Stimulated activated naive B cell treated with anti-CD40 and anti-IgM and Interleukin-4, amounts not matched to agents 10 μg/mL and 1 μg/mL and 100 μg/mL, for 72 hours (primary cell): ENCODE data around the gene FZD7.

Experiments used
- ATAC-seq, 2 donors: fragments of 150-1000 bp; cut with Tn5 transposase; replicated peaks; 2 replicates each; pipeline ENCODE4 v1.10.0; 2021; ENCODE audit warnings: moderate library complexity in 1 of 2
- DNase-seq: peaks from one replicate; pipeline ENCODE4 v3.0.0; 2021
- H3K27ac Mint-ChIP-seq: one replicate; pipeline ENCODE4 v1.8.0; 2022; ENCODE audit warnings: mild to moderate bottlenecking, mixed read lengths
- H3K27me3 Mint-ChIP-seq, 2 donors: one replicate each; pipeline ENCODE4 v1.8.0; 2022; ENCODE audit warnings: mixed read lengths in 2 of 2
- H3K36me3 Mint-ChIP-seq, 2 donors: one replicate each; pipeline ENCODE4 v1.8.0; 2022; ENCODE audit warnings: mixed read lengths in 2 of 2, mild to moderate bottlenecking in 1 of 2
- H3K4me1 Mint-ChIP-seq, 2 donors: one replicate each; pipeline ENCODE4 v1.8.0; 2022; ENCODE audit warnings: mixed read lengths in 2 of 2, mild to moderate bottlenecking in 1 of 2
- H3K4me3 Mint-ChIP-seq, 2 donors: one replicate each; pipeline ENCODE4 v1.8.0; 2022; ENCODE audit warnings: mild to moderate bottlenecking in 2 of 2, mixed read lengths in 2 of 2, moderate library complexity in 1 of 2
- H3K9me3 Mint-ChIP-seq, 2 donors: one replicate each; pipeline ENCODE4 v1.8.0; 2022; ENCODE audit warnings: mixed read lengths in 2 of 2, mild to moderate bottlenecking in 1 of 2

The FZD7 gene

GRCh38 chr2:202002381-202002780, 31.3 kb upstream of the FZD7 start:
- Mint-ChIP-seq H3K36me3 (no peaks in the 10 kb centered on the region), H3K4me3 (no peak overlapping the region), H3K4me1 (peaks cover 15 to 23% of the 10 kb centered on the region in 2 donors), H3K27ac (no peak overlapping the region), H3K27me3 (no peaks in the 10 kb centered on the region), H3K9me3 (no peaks in the 10 kb centered on the region)
- ATAC-seq (no peak), DNase-seq (no peak)

- peak; percentile 17 for DNase-seq
- peak; percentile 73 to 86 for ATAC-seq
- Mint-ChIP-seq H3K4me1 (peaks cover 15 to 23% of the 10 kb centered on the region in 2 donors), H3K9me3 (peaks cover 0 to 1% of the 10 kb centered on the region in 2 donors), H3K27me3 (peaks cover 0 to 8% of the 10 kb centered on the region in 2 donors), H3K27ac (peak overlapping the region; percentile 37), H3K36me3 (no peaks in the 10 kb centered on the region), H3K4me3 (peak overlapping the region; percentile 39 to 43)
Measured at GRCh38 chr2:202005272-202005887, 28.3 kb upstream of the FZD7 start.

- Mint-ChIP-seq H3K27me3 (peaks cover 3 to 12% of the 10 kb centered on the region in 2 donors), H3K4me3 (no peak overlapping the region)
Measured at GRCh38 chr2:202006301-202006700, 27.4 kb upstream of the FZD7 start.

GRCh38 chr2:202007015-202007982, 26.4 kb upstream of the FZD7 start:
- ATAC-seq (no peak), DNase-seq (no peak)
- no peak overlapping the region for H3K4me3 Mint-ChIP-seq
- H3K27me3 Mint-ChIP-seq = peaks cover 5 to 20% of the 10 kb centered on the region in 2 donors
- H3K9me3 Mint-ChIP-seq = peaks cover 0 to 1% of the 10 kb centered on the region in 2 donors
- no peak overlapping the region for H3K27ac Mint-ChIP-seq
- H3K4me1 Mint-ChIP-seq = peaks cover 15 to 23% of the 10 kb centered on the region in 2 donors
- H3K36me3 Mint-ChIP-seq = no peaks in the 10 kb centered on the region

More at GRCh38 chr2:202006301-202006700, 27.4 kb upstream of the FZD7 start:
- ATAC-seq (peak in 1 of 2 donors; percentile 32), DNase-seq (no peak)
- peaks cover 0 to 1% of the 10 kb centered on the region in 2 donors for H3K9me3 Mint-ChIP-seq
- H3K36me3 Mint-ChIP-seq = no peaks in the 10 kb centered on the region
- H3K27ac Mint-ChIP-seq = peak overlapping the region; percentile 52
- H3K4me1 Mint-ChIP-seq = peaks cover 15 to 23% of the 10 kb centered on the region in 2 donors

GRCh38 chr2:202007983-202008354, 25.7 kb upstream of the FZD7 start:
- ATAC-seq (no peak), DNase-seq (no peak)
- no peak overlapping the region for H3K4me3 Mint-ChIP-seq
- no peaks in the 10 kb centered on the region for H3K36me3 Mint-ChIP-seq
- peaks cover 15 to 23% of the 10 kb centered on the region in 2 donors for H3K4me1 Mint-ChIP-seq
- H3K27ac Mint-ChIP-seq = no peak overlapping the region
- H3K9me3 Mint-ChIP-seq = peaks cover 0 to 1% of the 10 kb centered on the region in 2 donors
- H3K27me3 Mint-ChIP-seq = peaks cover 9 to 25% of the 10 kb centered on the region in 2 donors

- Mint-ChIP-seq H3K9me3 (peaks cover 0 to 1% of the 10 kb centered on the region in 2 donors), H3K4me1 (peaks cover 13 to 19% of the 10 kb centered on the region in 2 donors), H3K27ac (no peak overlapping the region), H3K4me3 (no peak overlapping the region), H3K36me3 (no peaks in the 10 kb centered on the region), H3K27me3 (peaks cover 14 to 32% of the 10 kb centered on the region in 2 donors)
- DNase-seq = no peak
- ATAC-seq = no peak
Measured at GRCh38 chr2:202009019-202009481, 24.6 kb upstream of the FZD7 start.

- Mint-ChIP-seq H3K36me3 (no peaks in the 10 kb centered on the region), H3K27ac (no peak overlapping the region), H3K4me3 (no peak overlapping the region), H3K4me1 (peaks cover 13 to 19% of the 10 kb centered on the region in 2 donors), H3K27me3 (peaks cover 17 to 37% of the 10 kb centered on the region in 2 donors), H3K9me3 (peaks cover 0 to 1% of the 10 kb centered on the region in 2 donors)
- ATAC-seq (no peak), DNase-seq (no peak)
Measured at GRCh38 chr2:202009581-202009980, 24.1 kb upstream of the FZD7 start.

GRCh38 chr2:202014318-202014717, 19.3 kb upstream of the FZD7 start:
- Mint-ChIP-seq H3K4me3 (no peak overlapping the region), H3K9me3 (peaks cover 0 to 1% of the 10 kb centered on the region in 2 donors), H3K36me3 (no peaks in the 10 kb centered on the region), H3K27me3 (peaks cover 31 to 48% of the 10 kb centered on the region in 2 donors), H3K27ac (no peak overlapping the region), H3K4me1 (no peaks in the 10 kb centered on the region)
- DNase-seq (no peak), ATAC-seq (no peak)

- Mint-ChIP-seq H3K27ac (no peak overlapping the region), H3K4me1 (no peaks in the 10 kb centered on the region), H3K4me3 (no peak overlapping the region), H3K36me3 (no peaks in the 10 kb centered on the region), H3K9me3 (peaks cover 0 to 1% of the 10 kb centered on the region in 2 donors), H3K27me3 (peaks cover 31 to 46% of the 10 kb centered on the region in 2 donors)
- DNase-seq (no peak), ATAC-seq (no peak)
Measured at GRCh38 chr2:202014759-202015211, 18.9 kb upstream of the FZD7 start.

- H3K27ac Mint-ChIP-seq = no peak overlapping the region
Measured at GRCh38 chr2:202015471-202015870, 18.2 kb upstream of the FZD7 start.

GRCh38 chr2:202016579-202017227, 17.0 kb upstream of the FZD7 start:
- peaks cover 29 to 34% of the 10 kb centered on the region in 2 donors for H3K27me3 Mint-ChIP-seq
- H3K36me3 Mint-ChIP-seq = no peaks in the 10 kb centered on the region
- ATAC-seq (no peak), DNase-seq (no peak)
- H3K27ac Mint-ChIP-seq = no peak overlapping the region
- H3K4me3 Mint-ChIP-seq = no peak overlapping the region
- H3K4me1 Mint-ChIP-seq = no peaks in the 10 kb centered on the region
- H3K9me3 Mint-ChIP-seq = no peaks in the 10 kb centered on the region

More at GRCh38 chr2:202015471-202015870, 18.2 kb upstream of the FZD7 start:
- ATAC-seq (no peak), DNase-seq (no peak)
- Mint-ChIP-seq H3K4me1 (no peaks in the 10 kb centered on the region), H3K27me3 (peaks cover 34 to 40% of the 10 kb centered on the region in 2 donors), H3K36me3 (no peaks in the 10 kb centered on the region), H3K9me3 (no peaks in the 10 kb centered on the region), H3K4me3 (no peak overlapping the region)

- no peaks in the 10 kb centered on the region for H3K9me3 Mint-ChIP-seq
- ATAC-seq (no peak), DNase-seq (no peak)
- H3K27ac Mint-ChIP-seq = no peak overlapping the region
- no peak overlapping the region for H3K4me3 Mint-ChIP-seq
- H3K27me3 Mint-ChIP-seq = peaks cover 23 to 25% of the 10 kb centered on the region in 2 donors
- H3K36me3 Mint-ChIP-seq = no peaks in the 10 kb centered on the region
- no peaks in the 10 kb centered on the region for H3K4me1 Mint-ChIP-seq
Measured at GRCh38 chr2:202017940-202018339, 15.7 kb upstream of the FZD7 start.

- Mint-ChIP-seq H3K4me3 (no peak overlapping the region), H3K4me1 (no peaks in the 10 kb centered on the region), H3K27ac (no peak overlapping the region), H3K27me3 (peaks cover 17 to 20% of the 10 kb centered on the region in 2 donors), H3K9me3 (no peaks in the 10 kb centered on the region), H3K36me3 (no peaks in the 10 kb centered on the region)
- ATAC-seq (no peak), DNase-seq (no peak)
Measured at GRCh38 chr2:202018950-202019349, 14.7 kb upstream of the FZD7 start.
